Liver (tissue), 3 donors: ENCODE data around the gene PDE9A.

Experiments
- CTCF ChIP-seq: fragments of 150-350 bp; IDR thresholded peaks from 2 replicates; pipeline ENCODE4 v1.5.1; 2017; ENCODE audit warnings: improper control_type of control experiment, low read depth, low read length; ENCODE audit not compliant: missing input control
- EGR1 ChIP-seq, 2 donors: IDR thresholded peaks; 2 replicates each; pipeline ENCODE4 v1.6.1; 2016 to 2018; ENCODE audit warnings: antibody characterized with exemption in 2 of 2, low read depth in 2 of 2
- MAX ChIP-seq: IDR thresholded peaks from 2 replicates; pipeline ENCODE4 v1.6.1; 2016; ENCODE audit warnings: antibody characterized with exemption
- donor health status: healthy.
- donor health status: healthy.

- TF ChIP-seq EGR1 (IDR thresholded peaks at IDR 0.05; ENCODE audit: low read depth in 2 of 2) (no peak), CTCF (no peak), MAX (no peak)
Observed at GRCh38 chr21:42781150-42781970, 127.9 kb downstream of the PDE9A start.
